Heart right ventricle (tissue), 16 donors: ENCODE results near the gene CCR3. TPM values are rescaled to one million over a fixed set of nuclear protein-coding genes. Genes with fewer than 3 reads are reported as not detected.
A peak's percentile ranks its signal among the peaks of the same experiment; 100 is the strongest.

Experiments
- ATAC-seq, 8 donors: fragments of 200-7000 bp; cut with Tn5 transposase; one replicate each; pipeline ENCODE4 v1.9.1; 2020; ENCODE audit warnings: mild to moderate bottlenecking in 8 of 8, moderate library complexity in 8 of 8, moderate number of reproducible peaks in 1 of 8
- DNase-seq, 2 donors: peaks; one replicate each; pipeline ENCODE4 v3.0.0-alpha.2; 2020
- H3K27ac ChIP-seq, 10 donors: fragments of 200-600 bp; sonication (generic) in 2 of 10; one replicate each; pipeline versions ENCODE4 v1.5.0 to v1.8.0; 2020 to 2022; ENCODE audit warnings: mild to moderate bottlenecking in 3 of 10
- H3K27me3 ChIP-seq, 7 donors: fragments of 200-600 bp; one replicate each; pipeline ENCODE4 v1.8.0; 2021 to 2022; ENCODE audit warnings: mild to moderate bottlenecking in 2 of 7
- H3K36me3 ChIP-seq, 9 donors: fragments of 200-600 bp; sonication (generic) in 1 of 9; one replicate each; pipeline versions ENCODE4 v1.5.0 to v1.8.0; 2020 to 2022; ENCODE audit warnings: mild to moderate bottlenecking in 2 of 9
- H3K4me1 ChIP-seq, 9 donors: fragments of 200-600 bp; sonication (generic) in 1 of 9; one replicate each; pipeline versions ENCODE4 v1.5.0 to v1.8.0; 2020 to 2022; ENCODE audit warnings: mild to moderate bottlenecking in 4 of 9
- H3K4me3 ChIP-seq, 10 donors: fragments of 200-600 bp; sonication (generic) in 2 of 10; one replicate each; pipeline versions ENCODE4 v1.5.0 to v1.8.0; 2020 to 2022; ENCODE audit warnings: mild to moderate bottlenecking in 7 of 10, moderate library complexity in 2 of 10
- H3K9me3 ChIP-seq, 11 donors: fragments of 200-600 bp in 10 of 11; sonication (generic) in 2 of 11; one replicate each; pipeline versions ENCODE4 v1.5.0 to v1.8.0; 2013 to 2022; ENCODE audit warnings: mild to moderate bottlenecking in 2 of 11, control low read depth in 1 of 11, moderate library complexity in 1 of 11
- WGBS, 2 donors: extraction: QIAGEN DNeasy Blood & Tissue Kit; methylation state at CpG; one replicate each; pipeline ENCODE4 v1.1.7; 2013; ENCODE audit warnings: inconsistent platforms in 1 of 2; 5-methylcytosine and 5-hydroxymethylcytosine counted together
- intact Hi-C, 10 donors: fragments of 100-400 bp; cut with DNase I; formaldehyde crosslinking; loops; one replicate each; pipeline versions ENCODE4 v1.11.1 to v1.14.2; 2022
- polyA plus RNA-seq, 2 donors: library from polyadenylated mRNA; stranded (reverse); fragments of 200-250 nt; gene quantifications; one replicate each; pipeline ENCODE4 v1.2.3, GENCODE V29; 2013
- total RNA-seq, 10 donors: library from RNA; stranded (reverse); fragmentation: NEBNext Ultra II Directional in 3 of 10; extraction: Animal tissue kit (Norgen Biotek cat#: 25700) in 3 of 10; gene quantifications; one replicate each; pipeline versions ENCODE4 v1.2.1 to v1.2.4, GENCODE V29; 2021 to 2023
- TF ChIP-seq, protein P1 (sequence below), 9 donors: fragments of 200-600 bp; sonication (generic) in 2 of 9; IDR thresholded peaks; one replicate each; pipeline versions ENCODE4 v1.5.0 to v1.8.0; 2021 to 2022; ENCODE audit warnings: antibody characterized with exemption in 9 of 9, mild to moderate bottlenecking in 5 of 9, moderate library complexity in 1 of 9
- donor health status: Arrhythmogenic right ventricular cardiomyopathy.
- donor health status: ischemic (EF 13 %, LVEDD 7.1; RV severe dilation, severe dysfunction).
- donor health status: healthy with polysubstance abuse.
- donor health status: DM: no; HTN: yes; CAD: no.
- donor health status: DM: no; HTN: no; CAD: no.
- donor health status: ischemic (EF 25% LVEDD 6.9; RV normal size, moderate dysfunction).
- donor health status: ischemic (EF 25% LVEDD 5.7; RV mildly dilated, moderate dysfunction).
- donor health status: healthy.
- donor health status: DM: yes; HTN: yes; CAD: no.
- donor health status: Ischemic cardiomyopathy.
- donor health status: ischemic (EF 35%, LVEDD 5.7; RV mildly dilated, moderate dysfunction).
- donor health status: nonischemic (EF 11% LVEDD 7.7; RV severe dilation, severe dysfunction).
- donor health status: DM: yes; HTN: yes; CAD: no.
- donor health status: PGD.
- donor health status: ischemic (EF 29% LVEDD 5.4; RV normal size, mild dysfunction).
- donor health status: nonischemic (EF 23%, LVEDD 6.1; RV moderate dilation, normal function).

Gene CCR3
- total and polyA plus RNA-seq, 12 donors = 0.61 to 0.67 TPM; not detected in 10

DNA sequence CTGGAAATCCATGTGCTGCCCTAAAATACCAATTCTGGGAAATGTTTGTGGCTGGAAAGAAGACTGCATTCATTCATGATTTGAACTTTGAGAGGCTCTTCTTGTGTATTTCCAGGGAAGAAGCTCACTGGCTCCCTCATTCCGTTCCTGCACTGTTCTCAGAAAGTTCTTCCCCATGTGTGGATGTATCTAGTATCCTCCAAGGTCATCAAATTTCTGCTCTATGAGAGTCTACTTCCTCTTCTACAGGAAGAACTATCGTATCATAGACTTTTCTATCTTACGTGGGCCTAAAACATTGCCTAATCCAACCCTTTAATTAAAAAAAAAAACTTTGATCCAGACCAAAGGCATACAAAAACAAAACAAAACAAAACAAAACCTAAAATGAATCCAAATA is 2.9 kb downstream of the CCR3 start:
- H3K27me3 ChIP-seq = peaks cover 0 to 18% (median 0%) of the 10 kb centered on the region in 7 donors
- TF ChIP-seq, protein P1, sequence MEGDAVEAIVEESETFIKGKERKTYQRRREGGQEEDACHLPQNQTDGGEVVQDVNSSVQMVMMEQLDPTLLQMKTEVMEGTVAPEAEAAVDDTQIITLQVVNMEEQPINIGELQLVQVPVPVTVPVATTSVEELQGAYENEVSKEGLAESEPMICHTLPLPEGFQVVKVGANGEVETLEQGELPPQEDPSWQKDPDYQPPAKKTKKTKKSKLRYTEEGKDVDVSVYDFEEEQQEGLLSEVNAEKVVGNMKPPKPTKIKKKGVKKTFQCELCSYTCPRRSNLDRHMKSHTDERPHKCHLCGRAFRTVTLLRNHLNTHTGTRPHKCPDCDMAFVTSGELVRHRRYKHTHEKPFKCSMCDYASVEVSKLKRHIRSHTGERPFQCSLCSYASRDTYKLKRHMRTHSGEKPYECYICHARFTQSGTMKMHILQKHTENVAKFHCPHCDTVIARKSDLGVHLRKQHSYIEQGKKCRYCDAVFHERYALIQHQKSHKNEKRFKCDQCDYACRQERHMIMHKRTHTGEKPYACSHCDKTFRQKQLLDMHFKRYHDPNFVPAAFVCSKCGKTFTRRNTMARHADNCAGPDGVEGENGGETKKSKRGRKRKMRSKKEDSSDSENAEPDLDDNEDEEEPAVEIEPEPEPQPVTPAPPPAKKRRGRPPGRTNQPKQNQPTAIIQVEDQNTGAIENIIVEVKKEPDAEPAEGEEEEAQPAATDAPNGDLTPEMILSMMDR (IDR thresholded peaks at IDR 0.05) = no peak
- ATAC-seq = no peak

DNA sequence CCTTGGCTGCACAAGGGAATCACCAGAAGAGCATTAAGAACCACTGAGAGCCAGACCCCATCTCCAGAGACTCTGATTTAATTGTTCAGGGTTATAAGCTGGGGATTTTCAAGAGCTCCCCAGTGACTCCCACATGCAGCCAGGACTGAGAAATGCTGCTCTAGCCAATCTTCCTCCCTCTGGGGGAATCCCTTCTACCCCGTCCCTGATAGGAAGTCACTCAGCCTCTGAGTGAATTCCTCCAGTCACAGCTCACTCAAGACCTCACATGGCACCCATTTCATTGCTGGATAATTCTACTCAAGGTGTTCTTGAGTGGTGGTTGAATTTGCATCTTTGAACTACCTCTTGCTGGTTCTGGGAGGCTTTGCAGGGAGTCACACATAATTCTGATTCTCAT is 10.7 kb downstream of the CCR3 start:
- Histone ChIP-seq H3K27me3 (peaks cover 0 to 23% (median 4%) of the 10 kb centered on the region in 7 donors), H3K36me3 (no peaks in the 10 kb centered on the region), H3K9me3 (no peaks in the 10 kb centered on the region), H3K4me3 (no peak overlapping the region), H3K4me1 (no peaks in the 10 kb centered on the region), H3K27ac (no peak overlapping the region)
- TF ChIP-seq, protein P1 (IDR thresholded peaks at IDR 0.05) = no peak
- 26 to 31% methylated on average over 1 of the region's 1 CpG for WGBS, 2 donors
- DNase-seq (no peak), ATAC-seq (no peak)
- intact Hi-C loops = no loop called here

More for the DNA sequence above, 2.9 kb downstream of the CCR3 start:
- Histone ChIP-seq H3K4me1 (peaks cover 0 to 8% (median 0%) of the 10 kb centered on the region in 9 donors), H3K36me3 (no peaks in the 10 kb centered on the region), H3K9me3 (no peaks in the 10 kb centered on the region), H3K27ac (no peak overlapping the region), H3K4me3 (peak overlapping the region in 1 of 10 donors; percentile 1)
- 73 to 86% methylated on average over 3 of the region's 3 CpGs for WGBS, 2 donors
- intact Hi-C loops = no loop called here
- DNase-seq = no peak

GRCh38 chr3:46258525-46258924 is 16.3 kb downstream of the CCR3 start:
- Histone ChIP-seq H3K9me3 (peaks cover 0 to 4% (median 0%) of the 10 kb centered on the region in 11 donors), H3K4me1 (no peaks in the 10 kb centered on the region), H3K36me3 (no peaks in the 10 kb centered on the region), H3K27me3 (peaks cover 0 to 18% (median 4%) of the 10 kb centered on the region in 7 donors), H3K4me3 (no peak overlapping the region), H3K27ac (no peak overlapping the region)
- intact Hi-C loops = no loop called here
- DNase-seq = no peak
- TF ChIP-seq, protein P1 (IDR thresholded peaks at IDR 0.05) = no peak
- ATAC-seq = no peak
- WGBS, 2 donors = 84 to 88% methylated on average over 2 of the region's 2 CpGs

- no peaks in the 10 kb centered on the region for H3K36me3 ChIP-seq
- DNase-seq = no peak
- peaks cover 0 to 3% (median 0%) of the 10 kb centered on the region in 7 donors for H3K27me3 ChIP-seq
- ATAC-seq = no peak
- intact Hi-C loops = no loop called here
- TF ChIP-seq, protein P1 (IDR thresholded peaks at IDR 0.05) = no peak
- no peaks in the 10 kb centered on the region for H3K4me1 ChIP-seq
- H3K27ac ChIP-seq = no peak overlapping the region
- H3K4me3 ChIP-seq = no peak overlapping the region
- H3K9me3 ChIP-seq = peaks cover 0 to 4% (median 0%) of the 10 kb centered on the region in 11 donors
- WGBS, 2 donors = 59 to 66% methylated on average over 5 of the region's 5 CpGs
Measured at GRCh38 chr3:46261926-46262594, 19.8 kb downstream of the CCR3 start.
